HG02763 (cell line): Measurements from ENCODE around the gene UQCC5.
"Not testable (repeated sequence)": the region's sequence is repeated elsewhere in the genome, so short reads cannot be mapped to it uniquely, and the experiment has no call there.

ENCODE experiments used
- ATAC-seq: cut with Tn5 transposase; IDR thresholded peaks from one replicate; pipeline ENCODE4 v1.9.1; 2021; ENCODE audit warnings: mild to moderate bottlenecking, moderate library complexity; ENCODE audit not compliant: unreplicated experiment

Gene UQCC5

DNA sequence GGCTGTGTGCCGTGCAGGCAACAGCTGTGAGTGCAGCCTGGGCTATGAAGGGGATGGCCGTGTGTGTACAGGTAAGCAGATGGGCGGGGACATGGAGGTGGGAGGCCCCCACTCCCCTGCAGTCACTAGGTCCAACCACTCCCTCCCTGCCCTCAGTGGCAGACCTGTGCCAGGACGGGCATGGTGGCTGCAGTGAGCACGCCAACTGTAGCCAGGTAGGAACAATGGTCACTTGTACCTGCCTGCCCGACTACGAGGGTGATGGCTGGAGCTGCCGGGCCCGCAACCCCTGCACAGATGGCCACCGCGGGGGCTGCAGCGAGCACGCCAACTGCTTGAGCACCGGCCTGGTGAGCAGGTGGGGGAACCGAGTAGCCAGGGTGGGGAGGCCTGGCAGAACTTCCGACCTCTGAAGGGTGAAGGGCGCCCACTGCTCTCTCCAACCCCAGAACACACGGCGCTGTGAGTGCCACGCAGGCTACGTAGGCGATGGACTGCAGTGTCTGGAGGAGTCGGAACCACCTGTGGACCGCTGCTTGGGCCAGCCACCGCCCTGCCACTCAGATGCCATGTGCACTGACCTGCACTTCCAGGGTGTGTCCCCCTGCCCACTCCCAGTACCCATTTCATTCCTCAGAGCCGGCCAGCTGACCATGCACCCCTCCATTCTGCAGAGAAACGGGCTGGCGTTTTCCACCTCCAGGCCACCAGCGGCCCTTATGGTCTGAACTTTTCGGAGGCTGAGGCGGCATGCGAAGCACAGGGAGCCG is 14.3 kb upstream of the UQCC5 start:
- ATAC-seq: no peak

DNA sequence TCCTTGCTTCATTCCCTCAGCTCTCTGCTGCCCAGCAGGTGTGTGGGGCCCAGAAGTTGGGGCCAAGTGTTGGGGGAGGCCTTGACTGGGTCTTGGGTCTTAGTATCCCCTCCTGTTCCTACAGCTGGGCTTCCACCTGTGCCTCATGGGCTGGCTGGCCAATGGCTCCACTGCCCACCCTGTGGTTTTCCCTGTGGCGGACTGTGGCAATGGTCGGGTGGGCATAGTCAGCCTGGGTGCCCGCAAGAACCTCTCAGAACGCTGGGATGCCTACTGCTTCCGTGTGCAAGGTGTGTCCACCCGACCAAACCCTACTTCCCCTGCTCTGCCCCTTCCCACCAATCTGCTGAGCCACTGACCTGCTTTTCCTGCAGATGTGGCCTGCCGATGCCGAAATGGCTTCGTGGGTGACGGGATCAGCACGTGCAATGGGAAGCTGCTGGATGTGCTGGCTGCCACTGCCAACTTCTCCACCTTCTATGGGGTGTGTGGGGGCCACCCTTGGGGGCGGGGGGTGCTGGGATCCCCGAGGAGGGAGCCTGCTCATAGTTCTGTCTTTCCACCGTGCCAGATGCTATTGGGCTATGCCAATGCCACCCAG is 13.7 kb upstream of the UQCC5 start:
- no peak for ATAC-seq

DNA sequence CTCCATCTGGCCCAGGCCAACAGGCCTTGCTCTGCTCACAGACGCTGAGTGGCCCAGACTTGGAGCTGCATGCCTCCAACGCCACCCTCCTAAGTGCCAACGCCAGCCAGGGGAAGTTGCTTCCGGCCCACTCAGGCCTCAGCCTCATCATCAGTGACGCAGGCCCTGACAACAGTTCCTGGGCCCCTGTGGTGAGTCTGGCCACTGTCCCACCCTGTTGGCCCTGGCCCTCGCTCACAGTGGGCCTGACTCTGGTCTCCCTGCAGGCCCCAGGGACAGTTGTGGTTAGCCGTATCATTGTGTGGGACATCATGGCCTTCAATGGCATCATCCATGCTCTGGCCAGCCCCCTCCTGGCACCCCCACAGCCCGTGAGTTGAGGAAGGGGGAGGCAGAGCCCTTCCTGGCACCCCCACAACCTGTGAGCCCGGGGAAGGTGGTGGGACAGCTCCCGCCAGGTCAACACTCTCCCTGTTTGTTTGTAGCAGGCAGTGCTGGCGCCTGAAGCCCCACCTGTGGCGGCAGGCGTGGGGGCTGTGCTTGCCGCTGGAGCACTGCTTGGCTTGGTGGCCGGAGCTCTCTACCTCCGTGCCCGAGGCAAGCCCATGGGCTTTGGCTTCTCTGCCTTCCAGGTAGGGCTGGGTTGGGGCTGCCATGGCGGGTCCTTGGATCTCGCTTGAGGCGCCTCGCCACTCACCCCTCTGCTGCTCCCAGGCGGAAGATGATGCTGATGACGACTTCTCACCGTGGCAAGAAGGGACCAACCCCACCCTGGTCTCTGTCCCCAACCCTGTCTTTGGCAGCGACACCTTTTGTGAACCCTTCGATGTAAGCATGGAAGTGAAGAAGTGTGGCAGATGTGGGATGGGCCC is 12.8 kb upstream of the UQCC5 start:
- no peak for ATAC-seq

DNA sequence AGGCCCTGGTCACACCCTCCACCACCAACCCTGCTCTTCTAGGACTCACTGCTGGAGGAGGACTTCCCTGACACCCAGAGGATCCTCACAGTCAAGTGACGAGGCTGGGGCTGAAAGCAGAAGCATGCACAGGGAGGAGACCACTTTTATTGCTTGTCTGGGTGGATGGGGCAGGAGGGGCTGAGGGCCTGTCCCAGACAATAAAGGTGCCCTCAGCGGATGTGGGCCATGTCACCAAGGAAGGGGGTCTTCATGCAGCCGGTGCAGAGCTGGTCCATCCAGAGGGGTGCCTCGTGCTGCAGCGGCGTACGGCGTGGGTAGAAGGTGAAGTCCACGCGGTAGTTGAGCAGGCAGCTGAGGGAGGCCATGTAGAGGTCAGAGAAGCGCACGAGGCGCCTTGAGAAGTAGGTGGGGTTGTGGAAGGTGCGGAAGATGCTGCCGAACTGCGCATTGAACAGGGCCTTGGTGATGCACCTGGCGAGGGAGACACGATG is 12.1 kb upstream of the UQCC5 start:
- ATAC-seq: no peak

DNA sequence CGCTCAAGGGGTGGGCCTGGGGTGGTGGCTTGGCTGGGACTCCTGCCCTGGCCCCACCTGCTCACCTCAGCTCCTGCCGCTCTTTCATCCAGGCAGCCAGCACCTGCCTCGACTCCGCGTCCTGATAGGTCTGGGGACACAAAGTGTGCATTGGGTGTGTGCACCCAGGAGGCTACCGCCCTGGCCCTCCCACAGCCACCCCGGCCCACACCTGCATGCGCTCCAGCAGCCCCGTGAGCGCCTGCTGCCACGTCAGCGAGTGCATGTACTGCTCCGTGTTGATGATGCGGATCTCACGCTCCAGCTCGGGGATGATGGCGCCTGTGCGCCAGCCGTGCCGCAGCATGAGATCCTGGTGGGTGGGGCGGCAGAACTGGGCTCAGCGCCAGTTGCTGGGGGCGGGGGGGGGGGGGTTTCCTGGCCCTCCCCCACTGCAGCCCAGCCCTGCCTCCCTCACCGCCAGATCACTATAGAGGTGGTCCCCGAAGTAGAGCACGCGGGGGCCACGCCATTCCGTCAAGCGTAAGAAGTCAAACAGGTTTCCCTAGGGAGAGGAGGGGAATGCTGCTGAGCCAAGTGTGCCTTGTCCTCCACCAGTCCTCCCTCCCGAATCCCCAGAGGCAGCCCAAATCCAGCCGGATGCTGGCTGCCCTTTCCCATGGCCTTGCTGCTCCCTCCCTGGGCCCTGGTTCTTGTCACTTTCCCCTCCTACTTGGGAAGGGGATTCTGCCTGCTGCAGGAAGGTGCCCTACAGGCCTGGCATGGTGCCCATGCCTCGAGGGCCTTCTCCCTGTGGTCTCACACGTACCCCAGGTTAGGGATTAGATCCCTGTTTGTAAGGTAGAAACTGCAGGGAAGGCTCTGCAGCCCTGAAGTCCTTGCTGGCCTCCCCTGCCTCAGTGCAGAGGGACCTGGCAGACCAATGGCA is 11.4 kb upstream of the UQCC5 start:
- no peak for ATAC-seq

DNA sequence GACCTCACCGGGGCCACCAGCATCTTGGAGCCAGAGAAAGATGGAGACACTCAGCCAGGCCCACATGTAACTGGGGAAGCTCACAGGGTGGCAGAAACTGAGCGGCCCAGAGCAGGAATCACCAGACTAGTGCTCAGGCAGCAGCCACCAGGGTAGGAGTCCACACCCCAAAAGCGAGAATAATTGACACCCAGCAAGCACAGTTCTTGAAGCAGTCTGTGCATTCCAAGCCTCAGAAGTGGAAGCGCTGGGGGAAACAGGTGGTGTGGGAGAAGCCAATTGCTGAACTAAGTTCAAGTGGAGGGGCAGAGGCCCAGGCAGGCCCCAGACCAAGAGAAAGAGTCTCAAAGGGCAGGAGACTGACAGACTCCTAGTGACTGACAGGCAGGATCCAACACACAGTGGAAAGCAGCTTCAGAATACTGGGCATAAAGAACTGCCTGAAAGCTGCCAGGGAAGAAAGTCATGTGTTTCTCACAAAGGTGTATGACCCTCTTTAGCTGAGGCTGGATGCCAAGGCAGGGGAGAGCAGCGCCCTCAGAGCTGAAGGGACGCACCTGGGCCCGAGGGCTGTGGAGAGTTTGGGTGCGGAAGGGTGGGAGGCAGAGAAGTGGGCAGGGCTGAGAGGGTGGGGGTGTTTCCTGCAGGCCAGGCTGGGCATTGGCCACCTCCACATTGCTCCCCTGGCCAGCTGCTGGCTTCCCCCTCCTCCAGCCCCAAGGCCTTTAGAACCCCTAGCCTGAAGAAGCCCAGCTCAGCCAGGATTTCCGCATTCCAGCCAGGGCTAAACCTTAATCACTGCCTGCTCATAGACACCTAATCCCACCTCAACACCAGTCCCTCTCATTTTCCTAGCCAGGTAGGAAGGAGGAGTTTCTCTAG is 10.5 kb upstream of the UQCC5 start:
- ATAC-seq: no peak

DNA sequence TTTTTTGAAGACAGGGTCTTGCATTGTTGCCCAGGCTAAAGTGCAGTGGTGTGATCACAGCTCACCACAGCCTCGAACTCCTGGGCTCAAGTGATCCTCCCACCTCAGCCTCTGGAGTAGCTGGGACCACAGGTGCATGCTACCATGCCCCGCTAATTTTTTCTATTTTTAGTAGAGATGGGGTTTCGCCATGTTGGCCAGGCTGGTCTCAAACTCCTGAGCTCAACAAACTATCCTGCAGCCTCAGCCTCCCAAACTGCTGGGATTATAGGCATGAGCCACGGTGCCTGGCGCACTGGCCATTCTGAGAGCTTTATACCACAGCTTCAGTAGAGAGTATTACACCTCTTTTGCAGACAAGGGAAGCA is 9.8 kb upstream of the UQCC5 start:
- not testable (repeated sequence) for ATAC-seq

DNA sequence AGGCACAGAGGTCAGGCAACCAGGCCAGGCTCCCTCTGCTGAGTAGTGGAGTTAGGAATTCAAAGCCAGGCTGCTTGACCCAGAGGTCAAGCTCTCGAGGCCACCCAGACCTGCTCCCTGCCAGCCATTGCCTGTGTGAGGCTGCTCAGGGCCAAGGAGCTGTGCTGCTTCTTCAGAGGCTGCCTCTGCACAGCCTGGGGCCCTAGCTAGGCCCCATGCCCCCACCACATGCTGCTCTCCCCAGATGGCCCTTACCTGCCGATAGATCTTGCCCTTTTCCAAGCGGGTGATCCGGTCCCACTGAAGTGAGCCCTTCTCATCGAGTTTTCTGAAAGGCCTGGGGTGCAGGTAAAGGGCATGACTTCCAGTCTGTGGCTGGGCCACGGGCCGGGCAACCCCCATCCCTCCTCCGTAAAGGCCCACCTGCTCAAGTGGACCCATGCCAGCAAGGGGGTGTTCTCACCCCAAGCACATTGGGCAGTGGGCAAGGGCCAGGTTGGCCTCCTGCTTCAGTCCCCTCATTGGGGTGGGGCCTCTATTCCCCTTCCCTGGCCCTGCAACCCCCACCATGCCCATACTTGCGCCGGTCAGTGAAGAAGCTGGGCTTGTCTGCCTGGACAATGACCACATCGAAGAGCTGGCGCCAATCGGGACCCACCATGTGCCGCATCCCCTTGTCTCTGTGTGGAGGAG is 9.2 kb upstream of the UQCC5 start:
- ATAC-seq: no peak

DNA sequence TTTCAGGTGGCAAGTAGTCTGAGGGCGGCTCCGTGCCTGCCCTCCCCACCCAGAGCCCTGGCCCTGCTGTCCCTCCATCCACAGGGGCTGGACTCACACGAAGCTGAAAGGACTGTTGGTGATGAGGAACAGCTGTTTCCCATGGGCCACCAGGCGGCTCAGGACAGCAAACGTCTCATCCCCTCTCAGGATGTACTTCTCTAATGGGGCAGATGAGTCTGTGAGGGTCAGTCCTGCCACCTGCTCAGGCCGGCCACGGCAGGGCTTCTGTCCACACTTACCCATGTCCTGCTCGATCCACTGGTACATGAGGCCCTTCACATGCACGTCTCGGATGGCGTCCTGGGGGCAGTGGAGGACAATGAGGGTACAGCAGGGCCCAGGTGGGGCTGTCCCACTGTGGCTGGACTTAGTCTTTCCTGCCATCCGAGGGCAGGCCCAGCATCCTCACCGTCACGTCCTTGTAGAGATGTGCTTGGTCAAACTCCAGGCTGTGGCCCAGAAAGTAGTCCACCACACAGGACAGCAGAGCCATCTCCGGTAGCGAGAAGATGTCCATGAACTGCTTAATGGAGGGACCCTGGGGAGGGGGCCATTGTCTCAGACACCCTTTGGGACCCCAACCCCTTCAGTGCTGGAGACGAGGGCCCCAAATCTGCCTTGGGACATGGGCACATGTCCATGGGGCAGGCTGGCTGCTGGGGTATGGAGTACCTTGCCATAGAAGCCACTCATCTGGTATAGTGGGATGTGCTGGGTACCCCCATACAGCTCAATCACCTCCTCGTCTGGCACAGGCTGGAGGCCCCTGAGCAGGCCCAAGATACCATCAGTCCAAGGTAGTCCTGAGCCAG is 8.4 kb upstream of the UQCC5 start:
- ATAC-seq: no peak

DNA sequence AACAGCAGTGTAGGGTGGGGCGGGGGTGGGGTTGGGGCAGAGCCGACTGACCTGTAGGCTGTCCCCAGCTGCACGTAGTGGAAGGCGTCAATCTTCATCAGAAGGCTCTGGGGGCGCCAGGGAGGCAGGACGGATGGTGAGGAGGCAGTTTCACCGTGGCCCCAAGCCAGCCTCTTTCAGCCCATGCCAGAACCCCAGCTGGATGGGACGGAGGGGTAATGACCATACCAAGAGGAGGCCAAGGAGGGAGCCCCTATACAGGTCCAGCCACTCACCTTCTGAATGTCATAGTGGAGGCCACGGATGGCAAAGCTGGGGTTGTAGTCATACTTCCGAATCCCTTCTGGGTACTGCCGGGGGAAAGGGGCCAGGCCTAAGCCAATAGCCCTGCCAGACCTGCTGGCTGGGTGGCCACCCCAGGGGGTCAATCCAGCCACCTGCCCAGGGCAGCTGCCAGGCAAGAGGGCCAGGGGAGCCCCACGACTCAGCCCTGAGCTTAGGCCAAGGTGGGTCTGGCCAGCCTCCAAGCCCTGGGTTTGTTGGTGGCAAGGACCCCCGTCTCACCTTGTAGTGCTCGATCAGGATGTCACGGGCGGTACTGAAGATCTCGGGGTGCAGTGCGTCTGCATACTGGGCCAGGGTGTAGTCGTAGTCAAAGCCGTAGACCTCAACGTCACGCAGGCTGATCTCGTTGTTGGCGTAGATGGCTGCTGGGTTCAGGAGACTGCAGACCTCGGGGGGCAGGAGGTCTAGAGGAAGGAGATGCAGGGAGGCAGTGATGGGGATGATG is 7.6 kb upstream of the UQCC5 start:
- no peak for ATAC-seq

DNA sequence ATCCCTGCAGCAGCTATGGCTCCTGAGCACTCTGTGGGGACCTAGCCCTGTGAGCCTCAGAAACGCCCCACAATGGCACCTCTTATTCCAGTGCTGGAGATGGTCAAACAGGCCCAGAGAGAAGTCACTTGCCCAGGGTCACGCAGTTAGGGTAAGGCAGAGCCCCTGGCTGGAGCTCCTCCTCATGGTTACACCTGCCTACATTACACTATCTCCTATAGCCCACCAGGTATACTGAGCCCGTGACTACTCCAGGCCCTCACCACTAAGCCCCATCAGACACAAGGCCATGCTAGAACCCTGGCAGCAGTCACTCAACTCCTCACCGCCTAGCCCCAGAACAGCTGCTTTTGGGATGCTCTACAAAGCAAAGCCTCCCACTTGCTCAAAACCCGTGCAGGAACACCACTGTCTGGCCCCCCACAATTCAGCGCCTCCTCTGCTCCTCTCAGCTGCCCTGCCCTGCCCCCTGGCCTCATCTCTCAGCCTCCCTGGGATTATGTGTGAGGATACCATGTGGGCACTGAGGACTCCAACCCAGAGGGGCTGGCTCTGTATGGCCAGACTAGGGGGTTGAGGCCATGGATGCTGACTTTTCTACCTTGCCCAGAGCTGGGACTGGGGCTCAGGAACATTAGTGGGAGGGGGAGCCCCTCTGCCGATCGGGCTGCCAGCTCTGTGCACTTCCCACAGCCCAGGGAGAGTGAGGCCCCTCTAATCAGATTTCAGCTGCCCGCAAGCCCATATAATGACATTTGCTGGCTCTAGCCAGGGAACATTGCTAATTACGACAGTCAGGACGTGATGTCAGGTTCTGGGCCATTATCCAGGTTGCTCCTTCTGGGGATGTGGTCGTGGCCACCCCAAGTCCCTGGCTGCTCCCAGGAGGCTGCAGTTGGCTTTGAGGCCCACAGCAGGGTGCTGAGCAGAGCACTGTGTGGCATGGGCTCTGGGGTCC is 6.8 kb upstream of the UQCC5 start:
- no peak for ATAC-seq

DNA sequence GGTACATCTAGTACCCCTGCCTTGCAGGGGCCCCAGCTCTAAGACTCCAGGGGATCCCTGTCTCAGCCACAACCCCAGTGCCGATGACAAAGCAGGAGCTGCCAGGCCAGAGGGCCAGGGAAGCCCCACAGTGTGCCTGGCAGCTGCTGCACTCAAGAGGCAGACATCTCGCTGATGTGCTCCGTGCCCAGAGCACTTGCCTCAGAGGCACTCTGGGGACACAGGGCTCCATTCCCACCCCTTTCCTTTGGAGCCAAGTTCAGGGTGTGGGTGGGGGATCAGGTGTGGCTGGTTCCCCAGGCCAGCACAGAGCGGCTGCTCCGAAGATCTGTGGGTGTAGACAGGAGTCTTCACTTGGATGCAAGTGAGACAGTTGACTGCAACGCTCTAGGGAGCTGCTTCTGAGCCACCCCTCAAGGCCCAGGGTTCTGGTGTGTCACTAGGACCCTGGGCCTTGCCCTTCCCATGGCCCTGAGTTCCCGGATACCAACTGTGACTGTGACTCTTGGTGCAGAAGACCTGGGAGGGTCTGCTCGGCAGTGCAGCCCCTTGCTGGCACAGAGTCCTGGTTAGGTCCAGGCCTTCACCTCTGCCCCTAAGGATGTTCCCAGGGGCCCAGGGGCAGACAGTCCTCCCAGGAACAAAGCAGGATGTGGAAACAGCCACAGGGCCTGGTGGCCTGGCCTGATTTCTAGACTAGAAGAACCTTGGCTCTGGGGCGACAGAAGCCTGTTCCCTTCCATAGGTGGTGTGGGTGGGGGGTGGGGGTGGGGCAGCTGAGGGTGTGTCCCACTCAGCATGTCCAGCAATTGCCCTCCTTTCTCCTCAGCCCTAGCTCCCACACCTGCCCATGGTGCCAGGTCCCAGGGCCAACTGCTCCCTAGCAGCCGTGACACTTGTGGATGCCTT is 5.2 kb upstream of the UQCC5 start:
- ATAC-seq: no peak

DNA sequence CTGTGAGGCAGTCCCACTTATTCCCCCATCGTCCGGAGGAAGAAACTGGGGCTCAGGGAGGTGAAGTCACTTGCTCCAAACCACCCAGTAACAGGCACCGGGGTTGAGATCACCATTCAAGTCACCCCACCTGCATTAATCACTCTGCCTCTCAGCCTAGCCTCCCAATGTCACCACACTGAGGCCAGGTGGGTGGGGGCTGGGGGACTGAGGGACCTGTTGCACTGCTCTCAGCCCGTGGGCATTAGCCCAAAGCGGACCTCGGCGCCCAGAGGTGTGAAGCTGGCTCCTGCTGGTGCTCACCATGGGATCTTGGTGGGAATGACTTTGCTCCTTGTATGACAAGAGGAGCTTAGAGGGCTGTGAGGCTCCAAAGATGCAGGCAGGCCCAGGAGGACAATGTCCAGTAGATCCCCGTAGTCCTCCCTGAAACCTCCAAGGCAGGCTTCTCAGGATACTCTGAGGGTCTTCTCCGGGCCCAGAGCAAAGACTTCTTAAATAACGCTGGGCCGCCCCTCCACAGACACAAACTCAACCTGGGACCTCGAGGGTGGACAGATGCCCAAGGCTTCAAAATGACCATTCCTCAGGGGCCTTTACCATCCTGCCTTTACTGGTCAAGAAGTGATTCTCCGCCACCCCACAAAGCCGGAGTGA is 4.4 kb upstream of the UQCC5 start:
- no peak for ATAC-seq

DNA sequence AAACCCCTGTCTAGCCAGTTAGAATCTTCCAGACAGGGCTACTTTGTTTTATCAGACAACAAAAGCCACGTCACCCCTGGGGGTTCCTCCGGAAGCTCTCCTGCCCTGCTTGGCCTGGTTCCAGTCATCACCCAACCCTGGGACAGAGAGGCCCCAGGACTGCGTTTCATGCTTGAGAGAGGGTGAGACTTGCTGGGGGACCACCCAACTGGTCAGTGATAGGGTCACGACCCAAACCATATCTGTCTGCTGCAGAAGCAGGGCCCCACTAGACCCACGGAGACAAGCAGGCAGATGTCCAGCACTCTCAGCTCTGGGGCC is 3.9 kb upstream of the UQCC5 start:
- no peak for ATAC-seq
